Suprapubic skin (tissue), 3 donors: ENCODE results near the gene KRT71.

Experiments used
- CTCF ChIP-seq, 2 donors: fragments of 200-600 bp in 1 of 2; fragments of 450-650 bp in 1 of 2; sonication (generic) in 1 of 2; IDR thresholded peaks; one replicate each; pipeline ENCODE4 v1.5.1; 2016 to 2019; ENCODE audit warnings: antibody characterized with exemption in 2 of 2, mild to moderate bottlenecking in 1 of 2, moderate library complexity in 1 of 2
- EP300 ChIP-seq: sonication (generic); formaldehyde crosslinking; IDR thresholded peaks from one replicate; pipeline ENCODE4 v1.6.1; 2017; ENCODE audit warnings: antibody characterized with exemption
- POLR2A ChIP-seq, 2 donors: fragments of 450-650 bp; IDR thresholded peaks; one replicate each; pipeline ENCODE4 v1.6.1; 2017; ENCODE audit warnings: antibody characterized with exemption in 2 of 2, mild to moderate bottlenecking in 2 of 2, moderate library complexity in 2 of 2

- TF ChIP-seq CTCF (IDR thresholded peaks at IDR 0.05): no peak
- TF ChIP-seq POLR2A (IDR thresholded peaks at IDR 0.05): no peak
- no peak for TF ChIP-seq EP300
Observed at GRCh38 chr12:52539821-52540173, 13.1 kb downstream of the KRT71 start.
